ENCODE data around the gene HEMGN. TPM values are rescaled to one million over a fixed set of nuclear protein-coding genes. Genes with fewer than 3 reads are reported as not detected.

The HEMGN gene
- total and polyA plus RNA-seq, 3 donors from 2014 or later, result 11.8 to 43.5 (median 22.2) TPM

- DNase-seq, result no peak
Observed at GRCh38 chr9:97892421-97892820, 45.6 kb downstream of the HEMGN start.

GRCh38 chr9:97891736-97892135, 46.2 kb downstream of the HEMGN start:
- H3K4me3 ChIP-seq, result no peak overlapping the region
- DNase-seq, result no peak
- H3K9me3 ChIP-seq, result no peaks in the 10 kb centered on the region
- H3K36me3 ChIP-seq (ENCODE audit: low read depth, missing control alignments), result no peaks in the 10 kb centered on the region
- 84 to 89% methylated on average over 5 of the region's 5 CpGs for WGBS, 2 donors
- no peaks in the 10 kb centered on the region for H3K27me3 ChIP-seq
- no peak overlapping the region for H3K27ac ChIP-seq
- TF ChIP-seq CTCF (IDR thresholded peaks at IDR 0.05) (no peak), POLR2A (IDR thresholded peaks at IDR 0.05) (no peak)
- no peaks in the 10 kb centered on the region for H3K4me1 ChIP-seq
- intact Hi-C loops (cut with DNase I; ENCODE audit: low total_unique reads), result no loop called here

More at GRCh38 chr9:97892421-97892820, 45.6 kb downstream of the HEMGN start:
- TF ChIP-seq CTCF (IDR thresholded peaks at IDR 0.05) (no peak), POLR2A (IDR thresholded peaks at IDR 0.05) (no peak)
- Histone ChIP-seq H3K4me3 (no peak overlapping the region), H3K9me3 (no peaks in the 10 kb centered on the region), H3K27me3 (no peaks in the 10 kb centered on the region), H3K36me3 (ENCODE audit: low read depth, missing control alignments) (no peaks in the 10 kb centered on the region), H3K27ac (no peak overlapping the region), H3K4me1 (no peaks in the 10 kb centered on the region)
- intact Hi-C loops (cut with DNase I; ENCODE audit: low total_unique reads), result no loop called here
- 77 to 89% methylated on average over 2 of the region's 2 CpGs for WGBS, 2 donors

GRCh38 chr9:97889941-97890887, 47.8 kb downstream of the HEMGN start:
- Histone ChIP-seq H3K27me3 (no peaks in the 10 kb centered on the region), H3K4me1 (no peaks in the 10 kb centered on the region), H3K9me3 (no peaks in the 10 kb centered on the region), H3K36me3 (ENCODE audit: low read depth, missing control alignments) (no peaks in the 10 kb centered on the region), H3K4me3 (no peak overlapping the region), H3K27ac (no peak overlapping the region)
- WGBS, 2 donors, result 53 to 62% methylated on average over 9 of the region's 9 CpGs
- peak; percentile 49 for DNase-seq
- TF ChIP-seq CTCF (IDR thresholded peaks at IDR 0.05) (peak in 1 of 3 experiments; percentile 64), POLR2A (IDR thresholded peaks at IDR 0.05) (no peak)
- intact Hi-C loops (cut with DNase I; ENCODE audit: low total_unique reads), result no loop called here

GRCh38 chr9:97880336-97880735, 57.6 kb downstream of the HEMGN start:
- intact Hi-C loops (cut with DNase I; ENCODE audit: low total_unique reads), result no loop called here
- Histone ChIP-seq H3K4me3 (no peak overlapping the region), H3K27ac (no peak overlapping the region), H3K36me3 (ENCODE audit: low read depth, missing control alignments) (no peaks in the 10 kb centered on the region), H3K4me1 (no peaks in the 10 kb centered on the region), H3K9me3 (no peaks in the 10 kb centered on the region), H3K27me3 (no peaks in the 10 kb centered on the region)
- no peak for TF ChIP-seq CTCF (IDR thresholded peaks at IDR 0.05)
- TF ChIP-seq POLR2A (IDR thresholded peaks at IDR 0.05), result no peak
- 78 to 82% methylated on average over 4 of the region's 4 CpGs for WGBS, 2 donors
- DNase-seq, result no peak

Small RNA genes within 50 kb of the gene (small RNA-seq; reads per million reads assigned to genes)
- 0 reads per million in 2 donors for gene RF00019

Other genes starting within 250 kb of the HEMGN start
- gene XPA, start 240.8 kb downstream of the HEMGN start, total RNA-seq, result 10 to 100 TPM; 10.6 TPM
- gene XPA, start 240.8 kb downstream of the HEMGN start, polyA plus RNA-seq (ENCODE audit: insufficient read depth, low read depth, low replicate concordance), result 7.3 TPM
- gene FOXE1, start 84.9 kb downstream of the HEMGN start, total RNA-seq, result 1 to 10 TPM; 1.1 to 1.9 TPM
- gene FOXE1, start 84.9 kb downstream of the HEMGN start, polyA plus RNA-seq (ENCODE audit: insufficient read depth, low read depth, low replicate concordance), result 0.62 TPM
- 10 to 100 TPM; 33.2 to 40.1 TPM for gene TRMO, start 15.7 kb downstream of the HEMGN start, total RNA-seq
- 37.3 TPM for gene TRMO, start 15.7 kb downstream of the HEMGN start, polyA plus RNA-seq (ENCODE audit: insufficient read depth, low read depth, low replicate concordance)
- gene ANP32B, start 45.2 kb upstream of the HEMGN start, total RNA-seq, result 10 to 100 TPM; 33.8 to 54.3 TPM
- gene ANP32B, start 45.2 kb upstream of the HEMGN start, polyA plus RNA-seq (ENCODE audit: insufficient read depth, low read depth, low replicate concordance), result 89.6 TPM
- 10 to 100 TPM; 66.5 to 82.5 TPM for gene NANS, start 118.6 kb upstream of the HEMGN start, total RNA-seq
- gene NANS, start 118.6 kb upstream of the HEMGN start, polyA plus RNA-seq (ENCODE audit: insufficient read depth, low read depth, low replicate concordance), result 34.7 TPM
- 10 to 100 TPM; 19.6 to 21.3 TPM for gene TRIM14, start 181.1 kb upstream of the HEMGN start, total RNA-seq
- 17.3 TPM for gene TRIM14, start 181.1 kb upstream of the HEMGN start, polyA plus RNA-seq (ENCODE audit: insufficient read depth, low read depth, low replicate concordance)